GM13977 (cell line): ENCODE results near the gene KRT38.

Experiments used
- DNase-seq: peaks from one replicate; pipeline ENCODE4 v3.0.0; 2012; ENCODE audit warnings: low spot score
- CTCF ChIP-seq: IDR thresholded peaks from 2 replicates; pipeline ENCODE4 v1.5.1; 2012; ENCODE audit warnings: mild to moderate bottlenecking, control low read depth; ENCODE audit not compliant: insufficient read depth; ENCODE audit errors: extremely low read depth, missing control alignments
- in situ Hi-C: fragments of 300-500 bp; cut with MboI; formaldehyde crosslinking; loops from one replicate; pipeline ENCODE4 v1.12.0; 2022; ENCODE audit warnings: low sequenced_read_pairs, low pct_unique_long_range_greater_than_20kb, mixed read lengths, inconsistent platforms; ENCODE audit not compliant: unreplicated experiment

Gene KRT38

DNA sequence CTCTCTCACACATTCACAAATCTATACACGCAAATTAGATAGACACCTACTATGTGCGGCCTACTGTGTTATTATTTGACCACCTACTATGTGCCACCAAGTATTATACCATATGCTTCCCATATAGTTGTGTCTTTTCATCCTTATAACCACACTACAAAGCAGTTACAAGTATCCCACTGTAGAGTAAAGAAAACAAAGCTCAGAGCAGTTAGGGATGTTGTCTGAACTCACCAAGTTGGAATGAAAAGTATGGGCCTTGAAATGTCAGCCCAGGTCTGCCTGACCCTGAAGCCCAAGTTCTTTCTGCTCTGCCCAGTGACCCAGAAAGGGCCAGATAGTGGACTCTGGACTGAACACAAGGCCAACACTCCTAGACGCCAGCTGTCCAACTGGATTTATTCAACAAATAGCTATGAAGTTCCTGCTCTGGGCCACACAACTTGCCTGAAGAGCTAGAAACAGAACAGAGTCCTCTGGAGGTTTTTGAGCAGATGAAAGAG, 24.9 kb downstream of the KRT38 start:
- DNase-seq: no peak
- in situ Hi-C loops: no loop called here
- no peak for TF ChIP-seq CTCF

GRCh38 chr17:41415411-41415810, 25.4 kb downstream of the KRT38 start:
- in situ Hi-C loops: no loop called here
- DNase-seq: no peak
- TF ChIP-seq CTCF: no peak

- in situ Hi-C loops: no loop called here
- TF ChIP-seq CTCF: no peak
- DNase-seq: no peak
Measured at GRCh38 chr17:41413982-41414381, 26.8 kb downstream of the KRT38 start.

GRCh38 chr17:41413353-41413957, 27.3 kb downstream of the KRT38 start:
- DNase-seq: no peak
- in situ Hi-C loops: no loop called here
- no peak for TF ChIP-seq CTCF

- in situ Hi-C loops: no loop called here
- no peak for TF ChIP-seq CTCF
Measured at GRCh38 chr17:41411072-41411840, 29.5 kb downstream of the KRT38 start.

GRCh38 chr17:41407226-41407625, 33.6 kb downstream of the KRT38 start:
- TF ChIP-seq CTCF: no peak
- in situ Hi-C loops: no loop called here
- no peak for DNase-seq

More at GRCh38 chr17:41411072-41411840, 29.5 kb downstream of the KRT38 start:
- no peak for DNase-seq
